GM19240 (cell line): Measurements from ENCODE around the gene EEF1AKMT1.
"Not testable (repeated sequence)": the region's sequence is repeated elsewhere in the genome, so short reads cannot be mapped to it uniquely, and the experiment has no call there.

ENCODE experiments used
- DNase-seq: peaks from one replicate; pipeline ENCODE4 v3.0.0; 2011; ENCODE audit warnings: low spot score; ENCODE audit not compliant: insufficient read length

The EEF1AKMT1 gene

GRCh38 chr13:20778311-20778710 is 4.5 kb upstream of the EEF1AKMT1 start:
- DNase-seq = no peak

DNA sequence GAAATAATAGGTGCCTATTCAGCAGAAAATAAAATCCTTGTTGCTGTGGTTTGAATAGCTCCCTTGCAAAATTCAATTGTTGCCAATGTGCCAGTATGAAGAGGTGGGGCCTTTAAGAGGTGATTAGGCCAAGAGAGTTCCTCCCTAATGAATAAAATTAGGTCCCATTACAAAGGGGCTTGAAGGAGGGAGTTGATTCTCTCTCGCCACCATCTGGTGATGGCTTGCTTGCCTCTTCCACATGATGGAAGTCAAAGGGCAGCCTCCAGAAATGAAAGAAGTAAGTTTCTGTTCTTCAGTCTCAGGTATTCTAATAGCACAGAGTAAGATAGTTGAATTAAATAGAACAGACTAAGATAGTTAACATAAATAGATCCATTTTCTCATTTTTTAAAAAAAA is 3.0 kb upstream of the EEF1AKMT1 start:
- DNase-seq = no peak

DNA sequence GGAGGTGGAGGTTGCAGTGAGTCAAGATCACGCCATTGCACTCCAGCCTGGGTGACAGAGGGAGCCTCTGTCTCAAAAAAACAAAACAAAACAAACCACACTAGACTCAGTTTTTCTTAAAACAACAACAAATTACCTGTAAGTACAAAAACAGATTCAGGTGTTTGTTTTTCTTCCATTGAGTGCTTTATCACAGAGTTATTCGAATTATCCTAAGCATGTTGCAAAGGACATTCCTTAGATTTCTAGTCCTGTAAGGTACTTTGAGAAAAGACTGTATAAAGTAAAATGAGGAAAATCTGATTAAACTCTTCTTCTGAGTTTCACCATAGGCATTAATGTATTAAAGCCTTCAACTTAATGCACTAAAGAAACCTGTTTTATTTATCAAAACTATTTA is 2.2 kb upstream of the EEF1AKMT1 start:
- DNase-seq = no peak

GRCh38 chr13:20774746-20775145 is 985 bp upstream of the EEF1AKMT1 start:
- no peak for DNase-seq

DNA sequence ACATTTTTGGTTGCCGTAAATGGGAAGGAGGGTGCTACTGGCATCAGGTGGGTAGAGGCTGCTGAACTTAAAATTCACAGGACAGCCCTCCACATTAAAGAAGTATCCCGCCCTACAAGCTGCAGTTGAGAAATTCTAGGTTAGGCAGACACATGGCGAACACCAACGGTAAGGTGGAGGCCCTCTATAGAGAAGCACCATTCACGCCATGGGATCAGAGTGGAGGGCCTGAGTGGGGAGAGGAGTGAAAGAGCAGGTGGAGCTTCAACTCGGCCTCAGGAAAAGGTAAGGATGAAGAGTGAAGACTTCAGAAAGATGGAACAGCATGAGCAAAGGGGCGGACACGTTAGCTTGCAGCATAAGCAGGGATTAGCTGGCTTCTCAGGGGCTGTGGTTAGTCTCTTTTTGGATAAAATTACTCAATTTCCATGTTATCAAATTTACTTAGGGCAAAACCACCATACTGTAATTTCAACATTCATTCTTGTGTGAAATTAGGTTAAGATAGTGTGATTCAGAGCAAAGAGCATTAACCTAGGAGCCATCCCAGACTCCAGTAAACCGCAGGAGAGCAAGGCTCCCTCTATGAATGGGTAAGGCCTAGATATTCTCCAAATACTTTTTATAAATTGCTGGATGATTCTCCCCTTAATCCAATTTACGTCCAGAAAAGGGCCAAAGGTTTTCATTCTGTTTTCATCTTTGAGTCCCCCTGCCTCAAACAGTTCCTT is 1.2 kb downstream of the EEF1AKMT1 start:
- DNase-seq = no peak

GRCh38 chr13:20769834-20770233 is 3.9 kb downstream of the EEF1AKMT1 start:
- no peak for DNase-seq

DNA sequence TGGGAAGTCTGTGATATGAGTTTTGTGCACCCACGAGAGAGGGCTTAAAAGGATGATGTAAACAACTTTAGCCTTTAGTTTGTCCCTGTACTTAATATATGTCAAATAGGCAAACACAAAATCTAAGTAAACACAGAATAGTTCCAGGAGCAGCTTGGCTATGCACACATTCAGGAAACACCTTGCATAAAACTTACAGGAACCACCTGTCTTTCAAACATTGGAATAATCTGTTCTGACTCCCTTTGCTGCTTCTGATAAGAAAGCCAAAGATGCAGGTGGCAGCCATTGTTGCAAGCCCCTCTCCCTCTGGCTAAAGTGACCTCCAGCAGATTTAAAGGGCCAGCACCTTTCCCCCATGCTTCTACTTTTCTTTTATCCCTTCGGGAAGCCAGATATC is 4.7 kb downstream of the EEF1AKMT1 start:
- no peak for DNase-seq

GRCh38 chr13:20767309-20767943 is 6.3 kb downstream of the EEF1AKMT1 start:
- no peak for DNase-seq

GRCh38 chr13:20760872-20761271 is 12.9 kb downstream of the EEF1AKMT1 start:
- no peak for DNase-seq

DNA sequence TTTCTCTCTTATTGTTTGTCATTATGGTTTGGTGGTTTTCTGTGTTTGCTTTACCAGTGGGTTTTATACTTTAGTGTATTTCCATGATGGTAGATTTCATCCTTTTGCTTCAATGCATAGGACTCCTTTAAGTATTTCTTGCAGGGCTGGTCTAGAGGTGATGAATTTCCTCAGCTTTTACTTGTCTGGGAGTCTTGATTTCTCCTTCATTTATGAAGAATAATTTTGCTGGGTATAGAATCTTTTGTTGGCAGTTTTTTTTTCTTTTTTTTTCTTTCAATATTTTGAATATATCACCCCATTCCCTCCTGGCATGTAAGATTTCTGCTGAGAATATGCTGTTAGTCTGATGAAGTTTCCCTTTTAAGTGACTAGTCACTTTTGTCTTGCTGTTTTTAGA is 19.8 kb downstream of the EEF1AKMT1 start:
- DNase-seq = no peak

GRCh38 chr13:20749377-20749776 is 24.4 kb downstream of the EEF1AKMT1 start:
- DNase-seq = no peak

- not testable (repeated sequence) for DNase-seq
Measured at GRCh38 chr13:20743830-20744404, 29.8 kb downstream of the EEF1AKMT1 start.

DNA sequence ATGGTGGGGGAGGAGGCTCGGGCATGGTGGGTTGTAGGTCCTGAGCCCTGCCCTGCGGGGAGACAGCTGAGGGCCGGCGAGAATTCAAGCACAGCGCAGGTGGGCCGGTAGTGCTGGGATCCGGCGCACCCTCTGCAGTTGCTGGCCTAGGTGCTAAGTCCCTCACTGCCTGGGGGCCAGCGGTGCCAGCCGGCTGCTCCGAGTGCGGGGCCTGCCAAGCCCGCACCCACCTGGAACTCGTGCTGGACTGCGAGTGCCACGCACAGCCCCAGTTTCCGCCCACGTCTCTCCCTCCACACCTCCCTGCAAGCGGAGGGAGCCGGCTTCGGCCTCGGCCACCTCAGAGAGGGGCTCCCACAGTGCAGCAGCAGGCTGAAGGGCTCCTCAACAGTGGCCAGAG is 33.7 kb downstream of the EEF1AKMT1 start:
- DNase-seq = no peak

GRCh38 chr13:20738616-20739015 is 35.1 kb downstream of the EEF1AKMT1 start:
- DNase-seq = no peak

DNA sequence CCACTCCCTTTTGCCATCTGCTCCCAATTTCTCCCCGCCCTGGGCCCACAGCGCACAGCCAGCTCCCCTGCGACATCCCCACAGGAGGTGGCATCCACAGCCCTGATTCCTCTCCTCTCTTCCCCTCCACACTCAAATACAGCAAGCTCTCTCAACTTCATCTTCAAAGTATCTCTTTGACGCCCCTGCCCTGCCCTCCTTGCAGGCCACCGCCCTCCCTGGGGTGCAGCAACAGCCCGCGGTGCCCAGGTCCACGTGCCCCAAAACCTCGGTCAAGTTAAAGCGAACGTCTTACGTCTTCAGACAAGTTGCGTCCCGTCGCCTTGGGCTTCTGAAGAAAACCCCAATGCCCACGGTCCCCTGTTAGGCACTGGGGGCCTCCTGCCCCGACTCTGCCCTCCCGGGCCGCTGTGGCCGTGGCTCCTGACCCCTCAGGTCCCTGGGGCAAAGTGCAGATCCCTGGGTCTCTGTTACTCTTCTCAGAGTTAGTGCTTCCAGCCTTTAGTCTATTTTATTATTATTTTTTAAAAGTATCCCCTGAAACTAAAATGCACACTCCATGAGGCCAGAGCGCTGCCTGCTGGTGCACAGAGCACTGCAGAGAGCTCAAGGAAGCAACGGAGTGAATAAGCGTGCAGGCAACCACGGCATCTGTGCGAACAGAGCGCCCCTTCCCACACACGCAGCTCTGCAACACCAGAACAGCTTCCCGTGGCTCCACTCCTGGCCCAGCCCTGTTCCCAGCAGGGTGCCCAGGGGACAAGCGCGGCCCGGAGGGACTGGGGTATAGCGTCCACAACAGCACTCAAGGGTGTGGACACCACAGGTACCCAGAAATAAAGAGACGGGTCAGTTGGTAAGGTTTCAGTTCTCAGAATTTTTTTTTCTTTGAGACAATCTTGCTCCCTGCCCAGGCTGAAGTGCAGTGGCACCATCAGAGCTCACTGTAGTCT is 43.9 kb downstream of the EEF1AKMT1 start:
- no peak for DNase-seq

GRCh38 chr13:20728579-20729311 is 45.0 kb downstream of the EEF1AKMT1 start:
- no peak for DNase-seq

- DNase-seq = no peak
Measured at GRCh38 chr13:20727856-20728255, 45.9 kb downstream of the EEF1AKMT1 start.

GRCh38 chr13:20721454-20722357 is 52.1 kb downstream of the EEF1AKMT1 start:
- no peak for DNase-seq

GRCh38 chr13:20721058-20721453 is 52.7 kb downstream of the EEF1AKMT1 start:
- DNase-seq = no peak

GRCh38 chr13:20720499-20720898 is 53.3 kb downstream of the EEF1AKMT1 start:
- DNase-seq = no peak
